Naive thymus-derived CD4-positive, alpha-beta T cell (primary cell): ENCODE measurements around the gene RGS10. TPM values are rescaled to one million over a fixed set of nuclear protein-coding genes. Genes with fewer than 3 reads are reported as not detected.
A peak's percentile ranks its signal among the peaks of the same experiment; 100 is the strongest.

Experiments
- ATAC-seq: fragments of 150-1000 bp; cut with Tn5 transposase; 2 replicates; pipeline ENCODE4 v1.10.0; 2021; ENCODE audit warnings: mild to moderate bottlenecking, moderate library complexity
- CTCF ChIA-PET: fragments of 350-600 bp; sonication (Branson Sonifier 250); formaldehyde crosslinking; loops from one replicate; lab custom pipeline; 2021; ENCODE audit warnings: antibody characterized with exemption; lab: Charles Lee
- POLR2A ChIA-PET: fragments of 350-600 bp; sonication (Branson Sonifier 250); formaldehyde crosslinking; loops from one replicate; lab custom pipeline; 2021; ENCODE audit warnings: antibody characterized with exemption, inconsistent platforms; lab: Charles Lee
- DNase-seq, 9 donors: peaks; one replicate each; pipeline versions ENCODE4 v3.0.0 to v3.0.0-alpha.2; 2020 to 2022; ENCODE audit warnings: mixed read lengths in 1 of 9
- H3K27ac ChIP-seq: one replicate; pipeline ENCODE4 v1.7.0; 2013; ENCODE audit warnings: mild to moderate bottlenecking, low read depth, low read length, moderate library complexity
- H3K27me3 ChIP-seq, 2 donors: one replicate each; pipeline ENCODE4 v1.7.0; 2013; ENCODE audit warnings: low read length in 2 of 2, mild to moderate bottlenecking in 2 of 2, moderate library complexity in 2 of 2; ENCODE audit not compliant: control insufficient read depth in 2 of 2, insufficient read depth in 2 of 2
- H3K36me3 ChIP-seq, 3 experiments: 1 replicate in 2 of 3; 2 replicates in 1 of 3; pipeline ENCODE4 v1.7.0; 2013; ENCODE audit warnings: low read length in 3 of 3, mild to moderate bottlenecking in 3 of 3, moderate library complexity in 1 of 3; ENCODE audit not compliant: insufficient read depth in 3 of 3, control insufficient read depth in 2 of 3
- H3K4me1 ChIP-seq, 2 donors: one replicate each; pipeline ENCODE4 v1.7.0; 2013; ENCODE audit warnings: low read length in 2 of 2, mild to moderate bottlenecking in 2 of 2, moderate library complexity in 1 of 2; ENCODE audit not compliant: control insufficient read depth in 2 of 2, insufficient read depth in 2 of 2
- H3K4me3 ChIP-seq: 2 replicates; pipeline ENCODE4 v1.7.0; 2013; ENCODE audit warnings: mild to moderate bottlenecking, low read length
- H3K9me3 ChIP-seq, 3 experiments: 1 replicate in 2 of 3; 2 replicates in 1 of 3; pipeline ENCODE4 v1.7.0; 2013; ENCODE audit warnings: low read length in 3 of 3; ENCODE audit not compliant: control insufficient read depth in 2 of 3
- H3K27ac Mint-ChIP-seq, 9 donors: one replicate each; pipeline ENCODE4 v1.8.0; 2020 to 2022; ENCODE audit warnings: mixed read lengths in 9 of 9, mild to moderate bottlenecking in 8 of 9, moderate library complexity in 5 of 9, inconsistent platforms in 2 of 9
- H3K27me3 Mint-ChIP-seq, 5 donors: one replicate each; pipeline ENCODE4 v1.8.0; 2021 to 2022; ENCODE audit warnings: mixed read lengths in 5 of 5, mild to moderate bottlenecking in 1 of 5
- H3K36me3 Mint-ChIP-seq, 5 donors: one replicate each; pipeline ENCODE4 v1.8.0; 2020 to 2022; ENCODE audit warnings: mixed read lengths in 5 of 5, mild to moderate bottlenecking in 3 of 5, inconsistent platforms in 1 of 5
- H3K4me1 Mint-ChIP-seq, 7 donors: one replicate each; pipeline ENCODE4 v1.8.0; 2020 to 2022; ENCODE audit warnings: mixed read lengths in 7 of 7, mild to moderate bottlenecking in 3 of 7, inconsistent platforms in 1 of 7
- H3K4me3 Mint-ChIP-seq, 10 donors: one replicate each; pipeline ENCODE4 v1.8.0; 2020 to 2022; ENCODE audit warnings: mild to moderate bottlenecking in 10 of 10, mixed read lengths in 10 of 10, moderate library complexity in 6 of 10, inconsistent platforms in 2 of 10
- H3K9me3 Mint-ChIP-seq, 11 donors: one replicate each; pipeline ENCODE4 v1.8.0; 2020 to 2022; ENCODE audit warnings: mixed read lengths in 11 of 11, mild to moderate bottlenecking in 4 of 11, inconsistent platforms in 1 of 11, moderate library complexity in 1 of 11
- intact Hi-C, 2 donors: fragments of 100-400 bp; cut with micrococcal nuclease; formaldehyde crosslinking; loops; one replicate each; pipeline ENCODE4 v1.15.1; 2023
- polyA plus RNA-seq, 2 donors: library from polyadenylated mRNA; unstranded; fragments of 300-500 nt; fragmentation: Illumina TruSeq; gene quantifications; one replicate each; pipeline ENCODE4 v1.2.3, GENCODE V29; 2021
- total RNA-seq, 6 experiments: library from RNA in 5 of 6; stranded (reverse) in 5 of 6; gene quantifications; 1 replicate in 5 of 6; 2 replicates in 1 of 6; pipeline ENCODE4 v1.2.3 and lab custom pipeline; 2021 to 2026

The RGS10 gene
- total and polyA plus RNA-seq, 7 experiments from 2014 or later = 89.5 to 462 (median 188) TPM

GRCh38 chr10:119461380-119461779, 81.1 kb downstream of the RGS10 start:
- no peak for DNase-seq
- no peak for ATAC-seq
- H3K4me1 ChIP-seq = peaks cover 0 to 10% of the 10 kb centered on the region in 2 donors
- peaks cover 0 to 4% (median 0%) of the 10 kb centered on the region in 3 experiments for H3K36me3 ChIP-seq
- H3K4me3 Mint-ChIP-seq = no peak overlapping the region
- H3K4me3 ChIP-seq = no peak overlapping the region
- ChIA-PET CTCF (no interaction called here), POLR2A (no interaction called here)
- H3K27ac Mint-ChIP-seq = no peak overlapping the region
- peaks cover 0 to 17% (median 8%) of the 10 kb centered on the region in 11 donors for H3K9me3 Mint-ChIP-seq
- no peaks in the 10 kb centered on the region for H3K27me3 ChIP-seq
- no peaks in the 10 kb centered on the region for H3K9me3 ChIP-seq
- peaks cover 0 to 15% (median 10%) of the 10 kb centered on the region in 7 donors for H3K4me1 Mint-ChIP-seq
- intact Hi-C loops = no loop called here
- peaks cover 0 to 2% (median 0%) of the 10 kb centered on the region in 5 donors for H3K27me3 Mint-ChIP-seq
- no peak overlapping the region for H3K27ac ChIP-seq
- H3K36me3 Mint-ChIP-seq = peaks cover 3 to 13% (median 8%) of the 10 kb centered on the region in 5 donors

- Histone ChIP-seq H3K4me3 (no peak overlapping the region), H3K9me3 (no peaks in the 10 kb centered on the region), H3K27ac (no peak overlapping the region), H3K4me1 (peaks cover 0 to 3% of the 10 kb centered on the region in 2 donors), H3K27me3 (no peaks in the 10 kb centered on the region), H3K36me3 (peaks cover 0 to 11% (median 0%) of the 10 kb centered on the region in 3 experiments)
- H3K9me3 Mint-ChIP-seq = peaks cover 0 to 17% (median 8%) of the 10 kb centered on the region in 11 donors
- H3K27me3 Mint-ChIP-seq = peaks cover 0 to 2% (median 0%) of the 10 kb centered on the region in 5 donors
- peak overlapping the region in 1 of 9 donors; percentile 67 for H3K27ac Mint-ChIP-seq
- ATAC-seq (no peak), DNase-seq (no peak)
- ChIA-PET POLR2A (no interaction called here), CTCF (no interaction called here)
- intact Hi-C loops = no loop called here
- peaks cover 5 to 13% (median 8%) of the 10 kb centered on the region in 5 donors for H3K36me3 Mint-ChIP-seq
- H3K4me1 Mint-ChIP-seq = peaks cover 0 to 13% (median 8%) of the 10 kb centered on the region in 7 donors
- H3K4me3 Mint-ChIP-seq = no peak overlapping the region
Observed at GRCh38 chr10:119460369-119461195, 81.9 kb downstream of the RGS10 start.

GRCh38 chr10:119459681-119460340, 82.7 kb downstream of the RGS10 start:
- ATAC-seq (no peak), DNase-seq (no peak)
- no peaks in the 10 kb centered on the region for H3K4me1 ChIP-seq
- H3K27me3 ChIP-seq = no peaks in the 10 kb centered on the region
- ChIA-PET CTCF (no interaction called here), POLR2A (no interaction called here)
- Mint-ChIP-seq H3K36me3 (peaks cover 6 to 11% (median 8%) of the 10 kb centered on the region in 5 donors), H3K27ac (peak overlapping the region in 1 of 9 donors; percentile 39), H3K9me3 (peaks cover 0 to 17% (median 7%) of the 10 kb centered on the region in 11 donors), H3K27me3 (peaks cover 0 to 2% (median 0%) of the 10 kb centered on the region in 5 donors), H3K4me1 (peaks cover 0 to 13% (median 1%) of the 10 kb centered on the region in 7 donors), H3K4me3 (no peak overlapping the region)
- intact Hi-C loops = no loop called here
- no peak overlapping the region for H3K4me3 ChIP-seq
- H3K9me3 ChIP-seq = no peaks in the 10 kb centered on the region
- H3K27ac ChIP-seq = no peak overlapping the region
- H3K36me3 ChIP-seq = peaks cover 0 to 15% (median 0%) of the 10 kb centered on the region in 3 experiments

- H3K4me1 ChIP-seq = no peaks in the 10 kb centered on the region
- peaks cover 0 to 32% (median 0%) of the 10 kb centered on the region in 3 experiments for H3K36me3 ChIP-seq
- ChIA-PET POLR2A (interaction anchor here (0.6 to 1.5 kb wide), 2 partner anchors 36 to 108 kb away, joined by 3 to 4 read pairs; no protein-coding TSS in a partner anchor), CTCF (interaction anchor here (0.6 to 1.7 kb wide), 3 partner anchors 14 to 261 kb away, joined by 4 to 6 read pairs (median 4); no protein-coding TSS in a partner anchor)
- no peak for ATAC-seq
- H3K4me1 Mint-ChIP-seq = peaks cover 0 to 13% (median 0%) of the 10 kb centered on the region in 7 donors
- no peak overlapping the region for H3K4me3 Mint-ChIP-seq
- peaks cover 0 to 9% (median 6%) of the 10 kb centered on the region in 11 donors for H3K9me3 Mint-ChIP-seq
- H3K27me3 Mint-ChIP-seq = peaks cover 0 to 2% (median 0%) of the 10 kb centered on the region in 5 donors
- peak overlapping the region in 1 of 9 donors; percentile 75 for H3K27ac Mint-ChIP-seq
- no peak for DNase-seq
- no peaks in the 10 kb centered on the region for H3K27me3 ChIP-seq
- H3K4me3 ChIP-seq = no peak overlapping the region
- peaks cover 6 to 15% (median 11%) of the 10 kb centered on the region in 5 donors for H3K36me3 Mint-ChIP-seq
- H3K27ac ChIP-seq = no peak overlapping the region
- intact Hi-C loops = no loop called here
- no peaks in the 10 kb centered on the region for H3K9me3 ChIP-seq
Observed at GRCh38 chr10:119457966-119458766, 84.4 kb downstream of the RGS10 start.

- POLR2A ChIA-PET = interaction anchor here (1.5 kb wide), 1 partner anchor 38 kb away, joined by 3 read pairs; no protein-coding TSS in a partner anchor
- CTCF ChIA-PET = interaction anchor here (1.7 kb wide), 1 partner anchor 12 kb away, joined by 4 read pairs; no protein-coding TSS in a partner anchor
- peaks cover 0 to 15% (median 4%) of the 10 kb centered on the region in 5 donors for H3K36me3 Mint-ChIP-seq
- DNase-seq (no peak), ATAC-seq (no peak)
- H3K27ac Mint-ChIP-seq = peak overlapping the region in 2 of 9 donors; percentile 33 to 63
- Histone ChIP-seq H3K36me3 (peaks cover 0 to 45% (median 0%) of the 10 kb centered on the region in 3 experiments), H3K27me3 (no peaks in the 10 kb centered on the region), H3K4me1 (no peaks in the 10 kb centered on the region), H3K4me3 (no peak overlapping the region), H3K9me3 (no peaks in the 10 kb centered on the region), H3K27ac (no peak overlapping the region)
- H3K4me1 Mint-ChIP-seq = peaks cover 0 to 10% (median 0%) of the 10 kb centered on the region in 7 donors
- H3K27me3 Mint-ChIP-seq = no peaks in the 10 kb centered on the region
- no peak overlapping the region for H3K4me3 Mint-ChIP-seq
- intact Hi-C loops = no loop called here
- no peaks in the 10 kb centered on the region for H3K9me3 Mint-ChIP-seq
Observed at GRCh38 chr10:119456435-119456810, 86.1 kb downstream of the RGS10 start.
